IMR-90 (cell line): ENCODE results near the gene BRAF. TPM values are rescaled to one million over a fixed set of nuclear protein-coding genes. Genes with fewer than 3 reads are reported as not detected.

Source experiments
- ATAC-seq: fragments of 200-7000 bp; cut with Tn5 transposase; 2 replicates; pipeline ENCODE4 v1.9.1; 2020; ENCODE audit warnings: low read depth, mild to moderate bottlenecking, moderate library complexity
- BruUV-seq: library from RNA; stranded (reverse); fragments of 400-500 nt; replicated peaks from 2 replicates; lab custom pipeline; 2021; lab: Mats Ljungman, UMichigan
- CTCF ChIA-PET: fragments of 300-600 bp; formaldehyde crosslinking; extraction: SDS; loops from one replicate; lab custom pipeline; 2021; ENCODE audit warnings: antibody characterized with exemption; lab: Yijun Ruan, JAX
- POLR2A ChIA-PET: fragments of 300-600 bp; sonication (Branson Sonifier 250); formaldehyde crosslinking; loops from one replicate; lab custom pipeline; 2022; ENCODE audit warnings: antibody characterized with exemption; ENCODE audit not compliant: unreplicated experiment; lab: Charles Lee
- DNase-seq: peaks from one replicate; pipeline ENCODE4 v3.0.0; 2013
- H2AFZ ChIP-seq: replicated peaks from 2 replicates; pipeline ENCODE3; 2013; ENCODE audit warnings: low read length, mild to moderate bottlenecking; ENCODE audit not compliant: poor library complexity
- H2AK5ac ChIP-seq: 2 replicates; pipeline ENCODE4 v1.6.1; 2013; ENCODE audit warnings: low read depth, low read length, inconsistent platforms
- H2AK9ac ChIP-seq: replicated peaks from 2 replicates; pipeline ENCODE3; 2013; ENCODE audit warnings: mild to moderate bottlenecking, low read depth, low read length, moderate library complexity; ENCODE audit not compliant: poor library complexity
- H2BK120ac ChIP-seq: 2 replicates; pipeline ENCODE4 v1.6.1; 2013; ENCODE audit warnings: low read depth, low read length, inconsistent platforms
- H2BK15ac ChIP-seq: 3 replicates; pipeline ENCODE4 v1.6.1; 2013; ENCODE audit warnings: low read depth, low read length, inconsistent platforms
- H2BK20ac ChIP-seq: 2 replicates; pipeline ENCODE4 v1.6.1; 2013; ENCODE audit warnings: low read depth, mild to moderate bottlenecking, inconsistent platforms, low read length, moderate library complexity
- H2BK5ac ChIP-seq: 2 replicates; pipeline ENCODE4 v1.6.1; 2013; ENCODE audit warnings: mild to moderate bottlenecking, low read depth, low read length, inconsistent platforms; ENCODE audit not compliant: poor library complexity, severe bottlenecking
- H3K14ac ChIP-seq: replicated peaks from 2 replicates; pipeline ENCODE4 v1.6.1; 2013; ENCODE audit warnings: low read depth, low read length, inconsistent platforms
- H3K18ac ChIP-seq: 2 replicates; pipeline ENCODE4 v1.6.1; 2013; ENCODE audit warnings: low read depth, low read length, control low read depth
- H3K23ac ChIP-seq: 2 replicates; pipeline ENCODE4 v1.6.1; 2013; ENCODE audit warnings: low read depth, low read length, inconsistent platforms
- H3K27ac ChIP-seq: 2 replicates; pipeline ENCODE4 v1.5.1; 2013; ENCODE audit warnings: mild to moderate bottlenecking, control low read depth, low read length; ENCODE audit not compliant: insufficient read depth
- H3K27me3 ChIP-seq: 2 replicates; pipeline ENCODE4 v1.6.1; 2013; ENCODE audit warnings: low read length; ENCODE audit not compliant: control insufficient read depth, insufficient read depth
- H3K36me3 ChIP-seq: 2 replicates; pipeline ENCODE4 v1.6.1; 2013; ENCODE audit warnings: low read length, mixed read lengths; ENCODE audit not compliant: control insufficient read depth, insufficient read depth
- H3K4ac ChIP-seq: 2 replicates; pipeline ENCODE4 v1.6.1; 2013; ENCODE audit warnings: low read depth, low read length, inconsistent platforms
- H3K4me1 ChIP-seq: 2 replicates; pipeline ENCODE4 v1.6.1; 2013; ENCODE audit warnings: low read length, mixed read lengths; ENCODE audit not compliant: control insufficient read depth, insufficient read depth
- H3K4me2 ChIP-seq: 2 replicates; pipeline ENCODE4 v1.6.1; 2013; ENCODE audit warnings: low read depth, mild to moderate bottlenecking, control low read depth, low read length, moderate library complexity
- H3K4me3 ChIP-seq: 2 replicates; pipeline ENCODE4 v1.5.1; 2013; ENCODE audit warnings: low read depth, mild to moderate bottlenecking, control low read depth, low read length, moderate library complexity; ENCODE audit not compliant: insufficient read depth
- H3K56ac ChIP-seq: 2 replicates; pipeline ENCODE4 v1.6.1; 2013; ENCODE audit warnings: low read length, inconsistent platforms; ENCODE audit not compliant: insufficient read depth; ENCODE audit errors: extremely low read depth
- H3K79me1 ChIP-seq, 2 experiments: 2 replicates each; pipeline ENCODE4 v1.6.1; 2013; ENCODE audit warnings: low read length in 2 of 2, inconsistent platforms in 1 of 2, low read depth in 1 of 2
- H3K9ac ChIP-seq: 2 replicates; pipeline ENCODE4 v1.6.1; 2013; ENCODE audit warnings: low read depth, low read length, control low read depth
- H3K9me1 ChIP-seq: 2 replicates; pipeline ENCODE4 v1.6.1; 2013; ENCODE audit warnings: low read length, inconsistent platforms; ENCODE audit not compliant: insufficient read depth
- H3K9me3 ChIP-seq: 2 replicates; pipeline ENCODE4 v1.6.1; 2013; ENCODE audit warnings: low read length; ENCODE audit not compliant: control insufficient read depth, insufficient read depth
- H4K20me1 ChIP-seq: 2 replicates; pipeline ENCODE4 v1.6.1; 2013; ENCODE audit warnings: low read length, inconsistent platforms; ENCODE audit not compliant: insufficient read depth
- H4K5ac ChIP-seq: 2 replicates; pipeline ENCODE4 v1.6.1; 2013; ENCODE audit warnings: mild to moderate bottlenecking, low read depth, low read length, control low read depth
- H4K8ac ChIP-seq, 2 experiments: 2 replicates each; pipeline ENCODE4 v1.6.1; 2013; ENCODE audit warnings: low read depth in 2 of 2, low read length in 2 of 2, control low read depth in 1 of 2, inconsistent platforms in 1 of 2
- H4K91ac ChIP-seq: 2 replicates; pipeline ENCODE4 v1.6.1; 2013; ENCODE audit warnings: low read depth, low read length, inconsistent platforms; ENCODE audit not compliant: insufficient read depth
- BHLHE40 ChIP-seq: fragments of 150-350 bp; IDR thresholded peaks from 2 replicates; pipeline ENCODE4 v1.6.1; 2016; ENCODE audit warnings: mild to moderate bottlenecking, low read depth, low read length
- CEBPB ChIP-seq: IDR thresholded peaks from 2 replicates; pipeline ENCODE4 v1.6.1; 2012; ENCODE audit warnings: low read depth, low read length, improper control_type of control experiment
- CHD1 ChIP-seq: IDR thresholded peaks from 2 replicates; pipeline ENCODE4 v1.6.1; 2012; ENCODE audit warnings: low read depth, low read length, improper control_type of control experiment
- CTCF ChIP-seq: conservative IDR thresholded peaks from 2 replicates; pipeline ENCODE4 v1.5.1; 2012; ENCODE audit warnings: mild to moderate bottlenecking, low read depth, low read length, improper control_type of control experiment
- ELK1 ChIP-seq: fragments of 150-350 bp; IDR thresholded peaks from 2 replicates; pipeline ENCODE4 v1.6.1; 2016; ENCODE audit warnings: low read depth, mild to moderate bottlenecking, low read length, moderate library complexity, borderline replicate concordance
- FOS ChIP-seq: fragments of 150-350 bp; IDR thresholded peaks from 2 replicates; pipeline ENCODE4 v1.6.1; 2016; ENCODE audit warnings: low read depth, low read length
- MAFK ChIP-seq: IDR thresholded peaks from 2 replicates; pipeline ENCODE4 v1.6.1; 2012; ENCODE audit warnings: low read depth, low read length, improper control_type of control experiment
- MAZ ChIP-seq: IDR thresholded peaks from 2 replicates; pipeline ENCODE4 v1.6.1; 2012; ENCODE audit warnings: low read depth, mild to moderate bottlenecking, low read length, improper control_type of control experiment, moderate library complexity, borderline replicate concordance
- MXI1 ChIP-seq: IDR thresholded peaks from 2 replicates; pipeline ENCODE4 v1.6.1; 2012; ENCODE audit warnings: low read depth, mild to moderate bottlenecking, low read length, moderate library complexity, borderline replicate concordance
- NFE2L2 ChIP-seq: fragments of 150-350 bp; IDR thresholded peaks from 2 replicates; pipeline ENCODE4 v1.6.1; 2016; ENCODE audit warnings: low read depth, mild to moderate bottlenecking, low read length
- POLR2A ChIP-seq: IDR thresholded peaks from 2 replicates; pipeline ENCODE4 v1.6.1; 2012; ENCODE audit warnings: mild to moderate bottlenecking, low read depth, low read length
- RAD21 ChIP-seq: IDR thresholded peaks from 2 replicates; pipeline ENCODE4 v1.6.1; 2012; ENCODE audit warnings: low read length, improper control_type of control experiment
- RCOR1 ChIP-seq: IDR thresholded peaks from 2 replicates; pipeline ENCODE4 v1.6.1; 2012; ENCODE audit warnings: mild to moderate bottlenecking, low read length, improper control_type of control experiment; ENCODE audit not compliant: insufficient replicate concordance
- RFX5 ChIP-seq: IDR thresholded peaks from 2 replicates; pipeline ENCODE4 v1.8.0; 2012; ENCODE audit warnings: low read depth, mild to moderate bottlenecking, low read length, moderate library complexity
- SMC3 ChIP-seq: fragments of 150-350 bp; IDR thresholded peaks from 2 replicates; pipeline ENCODE4 v1.6.1; 2016; ENCODE audit warnings: low read depth, mild to moderate bottlenecking, antibody characterized with exemption, low read length, moderate library complexity
- USF2 ChIP-seq: fragments of 150-350 bp; IDR thresholded peaks from 2 replicates; pipeline ENCODE4 v1.6.1; 2017; ENCODE audit warnings: mild to moderate bottlenecking, antibody characterized with exemption, low read length, low read depth
- WGBS, 2 experiments: methylation state at CpG; one replicate each; pipeline versions ENCODE4 v1.1.5 to v1.1.7; 2013; ENCODE audit warnings: missing lambda C conversion rate in 2 of 2; ENCODE audit not compliant: insufficient read length in 1 of 2; ENCODE audit errors: extremely low coverage in 2 of 2; 5-methylcytosine and 5-hydroxymethylcytosine counted together
- dilution Hi-C: fragments of 300-500 bp; cut with HindIII; formaldehyde crosslinking; loops from one replicate; pipeline ENCODE4 v1.14.3; 2018; ENCODE audit warnings: low sequenced_read_pairs; ENCODE audit not compliant: unreplicated experiment
- in situ Hi-C: fragments of 300-500 bp; cut with MboI; formaldehyde crosslinking; loops from 3 replicates; pipeline ENCODE4 v1.14.3; 2019; ENCODE audit warnings: low sequenced_read_pairs, inconsistent platforms, mixed read lengths
- intact Hi-C: fragments of 100-400 bp; cut with micrococcal nuclease; formaldehyde crosslinking; loops from 2 replicates; pipeline ENCODE4 v1.10.0; 2022
- polyA plus RNA-seq, 3 experiments: library from polyadenylated mRNA; depleted of rRNA; stranded (reverse); fragments of >200 nt; gene quantifications; 2 replicates each; pipeline ENCODE4 v1.2.3, GENCODE V29; 2012; ENCODE audit warnings: low replicate concordance in 1 of 3
- total RNA-seq: library from RNA; depleted of rRNA; stranded (reverse); fragments of >200 nt; gene quantifications from 2 replicates; pipeline ENCODE4 v1.2.3, GENCODE V29; 2012

BRAF gene
- total and polyA plus RNA-seq, 2 of the 4 experiments (the other 2 are of a cell fraction), result 5.7 to 12.9 TPM

- POLR2A ChIA-PET, result no interaction called here
- CTCF ChIA-PET, result interaction anchor here (0.6 kb wide), 1 partner anchor 74 kb away, joined by 3 read pairs; no protein-coding TSS in a partner anchor
- H3K4me3 ChIP-seq, result no peak overlapping the region
Observed at GRCh38 chr7:140899883-140900282, 24.8 kb downstream of the BRAF start.

More at GRCh38 chr7:140899883-140900282, 24.8 kb downstream of the BRAF start:
- H3K4ac ChIP-seq, result no peak overlapping the region
- no peak overlapping the region for H4K8ac ChIP-seq
- ATAC-seq (no peak), DNase-seq (no peak)
- H2BK15ac ChIP-seq, result no peak overlapping the region
- no peak overlapping the region for H4K91ac ChIP-seq
- peaks cover 30 to 41% of the 10 kb centered on the region in 2 experiments for H3K79me1 ChIP-seq
- no peak overlapping the region for H2AK9ac ChIP-seq
- no TSS peak for BruUV-seq
- TF ChIP-seq ELK1 (no peak), CHD1 (no peak), SMC3 (no peak), POLR2A (no peak), FOS (no peak), CTCF (no peak), RAD21 (no peak), MAZ (no peak), BHLHE40 (no peak), CEBPB (no peak), RCOR1 (no peak), NFE2L2 (no peak), MXI1 (no peak), RFX5 (no peak), MAFK (no peak), USF2 (no peak)
- no peak overlapping the region for H3K27ac ChIP-seq
- no peak overlapping the region for H2AK5ac ChIP-seq
- no peaks in the 10 kb centered on the region for H3K9me3 ChIP-seq
- dilution Hi-C loops (no loop called here), intact Hi-C loops (no loop called here), in situ Hi-C loops (no loop called here)
- peaks cover 28% of the 10 kb centered on the region for H4K20me1 ChIP-seq
- no peak overlapping the region for H3K4me2 ChIP-seq
- H3K14ac ChIP-seq, result 0 out of 2 replicates have a peak overlapping the region, but pooled peaks have one; percentile 32
- H3K56ac ChIP-seq, result no peak overlapping the region
- H3K23ac ChIP-seq, result 0 out of 2 replicates have a peak overlapping the region, but pooled peaks have one; percentile 51
- no peak overlapping the region for H2BK20ac ChIP-seq
- H2BK120ac ChIP-seq, result no peak overlapping the region
- no peaks in the 10 kb centered on the region for H3K36me3 ChIP-seq
- H2BK5ac ChIP-seq, result no peak overlapping the region
- H3K18ac ChIP-seq, result no peak overlapping the region
- no CpG with 5 or more reads among the region's 1 CpG for WGBS, 2 experiments
- no peaks in the 10 kb centered on the region for H3K9me1 ChIP-seq
- H3K9ac ChIP-seq, result no peak overlapping the region
- no peaks in the 10 kb centered on the region for H3K27me3 ChIP-seq
- H3K4me1 ChIP-seq, result peaks cover 2% of the 10 kb centered on the region; the same call in 1 of the 2 replicates
- H2AFZ ChIP-seq, result no peak overlapping the region
- no peak overlapping the region for H4K5ac ChIP-seq
